ENCODE measurements around the gene TAGLN. TPM values are rescaled to one million over a fixed set of nuclear protein-coding genes. Genes with fewer than 3 reads are reported as not detected.

Gene TAGLN
- total and polyA plus RNA-seq, 2 of the 8 experiments (the other 6 are each of a cell fraction or from before 2014, with no cell fraction given): 140 to 300 TPM

GRCh38 chr11:117195258-117195657, 3.9 kb upstream of the TAGLN start:
- Histone ChIP-seq H2BK12ac (ENCODE audit: low read depth, low read length) (no peak overlapping the region), H3K14ac (ENCODE audit: insufficient read length) (no peak overlapping the region), H3K56ac (replicated peaks; ENCODE audit: insufficient read length, low read depth, low read length) (no peak overlapping the region), H3K23me2 (ENCODE audit: low read depth, low read length) (peaks cover 6% of the 10 kb centered on the region; the same call in 1 of the 2 replicates), H3K9me3 (ENCODE audit: insufficient read depth in 2 of 2, low read depth in 1 of 2, low read length in 1 of 2) (no peaks in the 10 kb centered on the region), H2BK5ac (ENCODE audit: low read depth, low read length) (no peak overlapping the region), H3K4me3 (ENCODE audit: extremely low read depth in 1 of 4, insufficient read depth in 2 of 4, low read depth in 3 of 4, low read length in 4 of 4) (no peak overlapping the region), H4K8ac (ENCODE audit: extremely low read depth, insufficient read depth, low read length) (0 out of 2 replicates have a peak overlapping the region, but pooled peaks have one; percentile 3), H2BK20ac (ENCODE audit: low read length) (no peak overlapping the region; the same call in 1 of the 2 replicates), H3K27me3 (replicated peaks in 1 of 4; ENCODE audit: control insufficient read depth in 3 of 4, extremely low read depth in 1 of 4, insufficient read depth in 3 of 4, low read length in 3 of 4) (no peaks in the 10 kb centered on the region), H2AFZ (ENCODE audit: low read length) (no peak overlapping the region), H2BK15ac (ENCODE audit: low read length) (no peak overlapping the region), H4K20me1 (replicated peaks in 1 of 2; ENCODE audit: control insufficient read depth in 1 of 2, insufficient read depth in 2 of 2, low read length in 2 of 2) (peaks cover 2% of the 10 kb centered on the region in 2 experiments), H3K27ac (ENCODE audit: low read depth, low read length) (no peak overlapping the region), H4K5ac (ENCODE audit: insufficient read length, low read depth, low read length) (no peak overlapping the region), H4K91ac (replicated peaks; ENCODE audit: insufficient read length, low read length) (no peak overlapping the region), H2BK120ac (replicated peaks; ENCODE audit: low read depth, low read length) (no peak overlapping the region), H2AK5ac (ENCODE audit: low read depth, low read length) (no peak overlapping the region), H3K4me1 (replicated peaks in 1 of 4; ENCODE audit: control insufficient read depth in 3 of 4, insufficient read depth in 4 of 4, low read length in 3 of 4) (peaks cover 7 to 20% (median 19%) of the 10 kb centered on the region in 4 experiments), H3K9ac (replicated peaks in 1 of 4; ENCODE audit: extremely low read depth in 1 of 4, low read depth in 3 of 4, low read length in 3 of 4) (no peak overlapping the region), H3K4ac (replicated peaks; ENCODE audit: insufficient read length, low read depth, low read length) (no peak overlapping the region), H3K36me3 (ENCODE audit: control insufficient read depth in 2 of 4, insufficient read depth in 4 of 4, low read length in 3 of 4) (peaks cover 0 to 4% (median 0%) of the 10 kb centered on the region in 4 experiments; a peak in 1 of 8 replicates), H3K79me1 (ENCODE audit: low read depth, low read length) (no peaks in the 10 kb centered on the region), H3K23ac (ENCODE audit: insufficient read length) (no peak overlapping the region), H3K79me2 (ENCODE audit: control insufficient read depth in 1 of 2, insufficient read depth in 2 of 2, low read length in 2 of 2) (peaks cover 0 to 3% of the 10 kb centered on the region in 2 experiments; a peak in 1 of 4 replicates), H3K4me2 (ENCODE audit: insufficient read depth in 1 of 2, low read depth in 2 of 2, low read length in 2 of 2) (no peak overlapping the region), H3K18ac (ENCODE audit: extremely low read depth, low read length) (no peak overlapping the region)
- CTCF ChIA-PET (ENCODE audit: partially characterized antibody): interaction anchor here (1.8 to 18.7 kb wide), 4 partner anchors 8 to 27 kb away, joined by 6 to 449 read pairs (median 129); partner anchors contain the start of genes PCSK7, RNF214 and SIDT2
- 90% methylated on average over 3 of the region's 4 CpGs; no CpG with 5 or more reads in 1 of the 2 experiments for WGBS, 2 experiments (ENCODE audit: extremely low coverage in 1 of 2, insufficient coverage in 1 of 2, insufficient read length in 1 of 2, insufficient replicate concordance in 2 of 2, low coverage in 1 of 2, low lambda C conversion rate in 2 of 2, missing lambda C conversion rate in 1 of 2)
- FAIRE-seq (no peak), DNase-seq (ENCODE audit: low read depth in 1 of 2, low spot score in 2 of 2) (no peak)
- no peak for TF ChIP-seq PHF8 (conservative IDR thresholded peaks at IDR 0.05; ENCODE audit: low read depth, low read length)
- TF ChIP-seq RXRA (IDR thresholded peaks at IDR 0.05; ENCODE audit: insufficient read depth, low read depth, low read length): no peak
- TF ChIP-seq CHD2 (IDR thresholded peaks at IDR 0.05; ENCODE audit: low read length): no peak
- TF ChIP-seq TAF1 (IDR thresholded peaks at IDR 0.05; ENCODE audit: low read depth, low read length): no peak
- TF ChIP-seq TEAD4 (IDR thresholded peaks at IDR 0.05; ENCODE audit: low read depth, low read length): no peak
- no peak for TF ChIP-seq SUZ12 (IDR thresholded peaks at IDR 0.05; ENCODE audit: low read length)
- no peak for TF ChIP-seq TCF12 (IDR thresholded peaks at IDR 0.05; ENCODE audit: low read depth, low read length)
- TF ChIP-seq SIX5 (IDR thresholded peaks at IDR 0.05; ENCODE audit: low read depth, low read length): no peak
- TF ChIP-seq EP300 (IDR thresholded peaks at IDR 0.05; ENCODE audit: borderline replicate concordance in 1 of 2, low read depth in 2 of 2, low read length in 2 of 2): no peak
- no peak for TF ChIP-seq CREB1 (IDR thresholded peaks at IDR 0.05)
- TF ChIP-seq POU5F1 (IDR thresholded peaks at IDR 0.05; ENCODE audit: low read depth, low read length): no peak
- no peak for TF ChIP-seq SP2 (IDR thresholded peaks at IDR 0.05; ENCODE audit: low read length)
- no peak for TF ChIP-seq BACH1 (IDR thresholded peaks at IDR 0.05; ENCODE audit: low read length)
- no peak for TF ChIP-seq RAD21 (IDR thresholded peaks at IDR 0.05 in 1 of 2, conservative IDR thresholded peaks at IDR 0.05 in 1 of 2; ENCODE audit: low read depth in 2 of 2, low read length in 2 of 2)
- POLR2A ChIA-PET (ENCODE audit: partially characterized antibody): interaction anchor here (1.4 to 3.0 kb wide), 6 partner anchors 8 to 31 kb away, joined by 3 to 11 read pairs (median 6); no protein-coding TSS in a partner anchor
